22Rv1 (cell line): ENCODE measurements around the gene CMSS1.

Experiments
- H3K27ac ChIP-seq: fragments of 450-650 bp; 2 replicates; pipeline ENCODE4 v1.5.1; 2017
- ZFX ChIP-seq: fragments of 450-650 bp; IDR thresholded peaks from 2 replicates; pipeline ENCODE4 v1.6.1; 2017; ENCODE audit warnings: antibody characterized with exemption, borderline replicate concordance
- TF ChIP-seq, protein P1 (sequence below): fragments of 450-650 bp; IDR thresholded peaks from 2 replicates; pipeline ENCODE4 v1.5.1; 2017; ENCODE audit warnings: mild to moderate bottlenecking

CMSS1 gene

DNA sequence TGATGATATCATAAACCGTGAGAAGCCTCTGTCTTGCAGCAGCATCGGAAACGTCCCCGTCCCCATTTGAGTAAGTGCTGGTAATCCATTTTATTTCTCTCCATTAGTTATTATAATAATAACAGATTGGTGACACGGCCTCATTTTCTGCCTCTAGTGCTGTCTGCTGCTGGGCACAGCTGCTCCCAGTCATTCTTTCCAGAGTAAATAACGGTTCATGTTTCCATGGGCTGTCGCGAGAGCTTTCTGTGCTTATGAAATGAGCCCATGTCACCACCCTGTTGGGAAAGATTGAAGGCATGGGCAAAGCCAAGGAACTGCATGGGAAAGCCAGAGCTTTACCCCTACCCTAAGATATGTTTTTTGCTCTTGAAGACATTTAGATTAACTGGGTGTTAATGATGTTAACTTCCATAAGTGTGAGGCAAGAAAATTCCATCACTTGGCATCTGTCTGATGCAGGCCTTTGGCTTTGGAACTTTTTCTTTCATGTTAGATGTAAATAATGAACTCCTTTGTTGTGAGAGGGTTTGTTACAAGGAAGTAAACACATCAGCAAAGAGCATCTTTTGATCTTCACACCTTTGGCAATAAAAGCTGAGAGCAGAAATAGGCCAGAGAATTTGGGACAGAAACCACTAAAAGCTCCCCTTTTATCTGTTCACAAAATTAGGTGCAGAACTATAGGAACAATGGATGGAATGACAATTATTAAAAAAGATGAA, 154.9 kb downstream of the CMSS1 start:
- H3K27ac ChIP-seq, result no peak overlapping the region
- TF ChIP-seq ZFX, result no peak
- TF ChIP-seq, protein P1, sequence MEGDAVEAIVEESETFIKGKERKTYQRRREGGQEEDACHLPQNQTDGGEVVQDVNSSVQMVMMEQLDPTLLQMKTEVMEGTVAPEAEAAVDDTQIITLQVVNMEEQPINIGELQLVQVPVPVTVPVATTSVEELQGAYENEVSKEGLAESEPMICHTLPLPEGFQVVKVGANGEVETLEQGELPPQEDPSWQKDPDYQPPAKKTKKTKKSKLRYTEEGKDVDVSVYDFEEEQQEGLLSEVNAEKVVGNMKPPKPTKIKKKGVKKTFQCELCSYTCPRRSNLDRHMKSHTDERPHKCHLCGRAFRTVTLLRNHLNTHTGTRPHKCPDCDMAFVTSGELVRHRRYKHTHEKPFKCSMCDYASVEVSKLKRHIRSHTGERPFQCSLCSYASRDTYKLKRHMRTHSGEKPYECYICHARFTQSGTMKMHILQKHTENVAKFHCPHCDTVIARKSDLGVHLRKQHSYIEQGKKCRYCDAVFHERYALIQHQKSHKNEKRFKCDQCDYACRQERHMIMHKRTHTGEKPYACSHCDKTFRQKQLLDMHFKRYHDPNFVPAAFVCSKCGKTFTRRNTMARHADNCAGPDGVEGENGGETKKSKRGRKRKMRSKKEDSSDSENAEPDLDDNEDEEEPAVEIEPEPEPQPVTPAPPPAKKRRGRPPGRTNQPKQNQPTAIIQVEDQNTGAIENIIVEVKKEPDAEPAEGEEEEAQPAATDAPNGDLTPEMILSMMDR, result no peak

- no peak overlapping the region for H3K27ac ChIP-seq
- no peak for TF ChIP-seq ZFX
- TF ChIP-seq, protein P1, result no peak
Observed at GRCh38 chr3:99974989-99975388, 157.3 kb downstream of the CMSS1 start.

DNA sequence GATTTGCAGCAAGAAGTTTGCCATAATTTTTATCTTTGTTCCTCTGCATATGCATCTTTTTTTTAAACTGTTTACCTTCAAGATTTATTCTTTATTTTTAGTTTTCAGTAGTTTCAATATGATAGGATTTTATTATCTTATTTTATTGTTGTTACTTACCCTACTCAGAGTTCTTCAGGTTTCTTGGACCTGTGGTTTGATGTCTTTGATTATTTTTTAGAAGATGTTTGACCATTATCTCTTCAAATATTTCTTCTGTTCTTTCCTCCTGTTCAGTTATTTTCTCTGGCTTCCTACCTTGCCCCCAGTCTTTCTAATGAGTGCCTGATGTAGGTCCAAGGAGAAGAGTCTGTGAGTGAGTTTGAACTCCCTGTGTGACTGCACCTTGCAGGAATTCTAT, 158.9 kb downstream of the CMSS1 start:
- TF ChIP-seq, protein P1, result no peak
- TF ChIP-seq ZFX, result no peak

GRCh38 chr3:99978221-99978620, 160.6 kb downstream of the CMSS1 start:
- H3K27ac ChIP-seq, result no peak overlapping the region
- no peak for TF ChIP-seq ZFX
- TF ChIP-seq, protein P1, result no peak

More for the DNA sequence above, 158.9 kb downstream of the CMSS1 start:
- H3K27ac ChIP-seq, result no peak overlapping the region

DNA sequence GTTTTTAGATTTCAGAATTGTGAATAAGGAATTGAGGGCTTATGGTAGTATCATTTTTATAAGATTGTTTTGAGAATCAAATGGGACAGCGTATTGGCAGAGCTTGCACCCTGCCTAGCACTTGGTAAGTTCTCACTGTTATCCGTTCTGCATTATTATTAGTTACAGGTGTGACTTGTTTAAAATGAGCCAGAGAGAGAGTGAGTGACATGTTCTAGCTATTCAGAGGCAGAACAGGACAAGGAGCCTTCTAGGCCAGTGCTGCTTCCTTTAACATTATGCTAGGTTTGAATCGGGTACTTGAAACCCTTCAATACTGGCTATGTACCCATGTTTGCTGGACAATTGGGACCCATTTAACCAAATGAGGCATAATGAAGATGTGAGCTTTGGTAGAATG, 162.9 kb downstream of the CMSS1 start:
- no peak for TF ChIP-seq ZFX
- TF ChIP-seq, protein P1, result no peak
- no peak overlapping the region for H3K27ac ChIP-seq

GRCh38 chr3:99981138-99981537, 163.5 kb downstream of the CMSS1 start:
- TF ChIP-seq ZFX, result no peak
- TF ChIP-seq, protein P1, result no peak
- no peak overlapping the region for H3K27ac ChIP-seq

- no peak for TF ChIP-seq ZFX
- TF ChIP-seq, protein P1, result no peak
- no peak overlapping the region for H3K27ac ChIP-seq
Observed at GRCh38 chr3:99982650-99983049, 165.0 kb downstream of the CMSS1 start.
